NB4 (cell line): ENCODE measurements around the gene FARP1.

Source experiments
- DNase-seq: peaks from one replicate; pipeline ENCODE4 v3.0.0; 2010; ENCODE audit warnings: low read depth
- H3K4me3 ChIP-seq: one replicate; pipeline ENCODE4 v1.5.1; 2011; ENCODE audit warnings: mild to moderate bottlenecking, low read depth, low read length, moderate library complexity
- MYC ChIP-seq: IDR thresholded peaks from 2 replicates; pipeline ENCODE4 v1.6.1; 2011; ENCODE audit warnings: low read depth, low read length
- POLR2A ChIP-seq: IDR thresholded peaks from 2 replicates; pipeline ENCODE4 v1.6.1; 2011; ENCODE audit warnings: mild to moderate bottlenecking; ENCODE audit not compliant: insufficient read length; ENCODE audit errors: extremely low read depth
- TF ChIP-seq, protein P1 (sequence below): IDR thresholded peaks from 2 replicates; pipeline ENCODE4 v1.6.1; 2011; ENCODE audit warnings: low read depth, low read length
- TF ChIP-seq, protein P2 (sequence below): IDR thresholded peaks from one replicate; pipeline ENCODE4 v1.5.1; 2012; ENCODE audit warnings: low read depth, low read length

The FARP1 gene

DNA sequence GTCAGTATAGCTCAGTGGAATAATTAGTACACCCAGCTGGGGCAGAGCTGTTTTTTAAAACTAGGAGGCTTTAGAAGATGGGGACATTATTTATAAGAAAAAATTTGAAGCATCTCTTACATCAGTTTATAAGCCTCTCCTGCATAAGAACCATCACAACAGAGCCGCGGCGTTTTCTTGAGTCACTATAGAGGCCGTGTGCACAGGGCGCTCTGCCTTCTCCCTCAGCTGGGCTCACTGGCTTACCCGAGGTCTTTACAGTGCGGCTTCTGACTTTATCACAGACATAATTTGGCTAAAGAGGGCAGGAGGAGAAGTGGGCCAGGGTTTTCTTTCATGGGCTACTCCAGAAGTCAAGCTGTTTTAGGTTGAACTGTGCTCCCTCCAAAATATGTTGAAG, 169.7 kb downstream of the FARP1 start:
- TF ChIP-seq, protein P1, sequence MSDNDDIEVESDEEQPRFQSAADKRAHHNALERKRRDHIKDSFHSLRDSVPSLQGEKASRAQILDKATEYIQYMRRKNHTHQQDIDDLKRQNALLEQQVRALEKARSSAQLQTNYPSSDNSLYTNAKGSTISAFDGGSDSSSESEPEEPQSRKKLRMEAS: no peak
- no peak for TF ChIP-seq POLR2A
- TF ChIP-seq, protein P2, sequence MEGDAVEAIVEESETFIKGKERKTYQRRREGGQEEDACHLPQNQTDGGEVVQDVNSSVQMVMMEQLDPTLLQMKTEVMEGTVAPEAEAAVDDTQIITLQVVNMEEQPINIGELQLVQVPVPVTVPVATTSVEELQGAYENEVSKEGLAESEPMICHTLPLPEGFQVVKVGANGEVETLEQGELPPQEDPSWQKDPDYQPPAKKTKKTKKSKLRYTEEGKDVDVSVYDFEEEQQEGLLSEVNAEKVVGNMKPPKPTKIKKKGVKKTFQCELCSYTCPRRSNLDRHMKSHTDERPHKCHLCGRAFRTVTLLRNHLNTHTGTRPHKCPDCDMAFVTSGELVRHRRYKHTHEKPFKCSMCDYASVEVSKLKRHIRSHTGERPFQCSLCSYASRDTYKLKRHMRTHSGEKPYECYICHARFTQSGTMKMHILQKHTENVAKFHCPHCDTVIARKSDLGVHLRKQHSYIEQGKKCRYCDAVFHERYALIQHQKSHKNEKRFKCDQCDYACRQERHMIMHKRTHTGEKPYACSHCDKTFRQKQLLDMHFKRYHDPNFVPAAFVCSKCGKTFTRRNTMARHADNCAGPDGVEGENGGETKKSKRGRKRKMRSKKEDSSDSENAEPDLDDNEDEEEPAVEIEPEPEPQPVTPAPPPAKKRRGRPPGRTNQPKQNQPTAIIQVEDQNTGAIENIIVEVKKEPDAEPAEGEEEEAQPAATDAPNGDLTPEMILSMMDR: no peak
- TF ChIP-seq MYC: no peak

DNA sequence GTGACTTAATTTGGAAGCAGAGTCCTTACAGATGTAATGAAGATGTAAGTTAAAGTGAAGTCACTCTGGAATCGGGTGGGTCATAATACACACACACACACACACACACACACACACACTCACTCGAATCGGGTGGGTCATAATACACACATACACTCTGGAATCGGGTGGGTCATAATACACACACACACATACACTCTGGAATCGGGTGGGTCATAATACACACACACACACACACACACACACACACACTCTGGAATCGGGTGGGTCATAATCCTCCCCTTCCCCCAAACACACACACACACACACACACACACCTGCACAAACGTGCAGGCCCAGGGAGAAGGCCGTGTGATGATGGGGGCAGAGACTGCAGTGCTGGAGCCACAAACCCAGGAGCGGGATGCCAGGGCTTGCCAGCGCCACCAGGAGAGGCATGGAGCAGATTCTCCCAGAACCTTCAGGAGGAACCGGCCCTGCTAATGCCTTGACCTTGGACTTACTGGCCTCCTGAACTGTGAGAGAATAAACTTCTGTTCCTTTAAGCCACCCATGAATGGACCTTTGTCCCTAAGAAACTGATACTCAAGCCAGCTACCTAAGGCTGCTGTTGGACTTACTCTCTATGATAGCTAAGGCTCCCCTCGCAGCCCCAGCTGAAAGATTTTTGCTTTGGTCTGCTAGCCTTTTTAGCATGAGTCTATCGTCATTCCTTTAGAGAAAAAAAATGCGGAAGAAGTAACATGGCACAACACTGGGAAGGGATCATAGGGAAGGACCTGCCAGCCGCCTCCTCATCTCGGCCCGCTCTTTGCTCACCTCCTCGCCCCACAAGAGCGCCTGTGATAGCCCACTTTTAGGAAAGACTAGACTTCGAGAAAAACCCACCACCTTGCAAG, 170.4 kb downstream of the FARP1 start:
- H3K4me3 ChIP-seq: no peak overlapping the region
- TF ChIP-seq, protein P2: no peak
- TF ChIP-seq, protein P1: no peak
- no peak for TF ChIP-seq POLR2A
- no peak for TF ChIP-seq MYC
- DNase-seq: no peak

More for the DNA sequence above, 169.7 kb downstream of the FARP1 start:
- no peak for DNase-seq
- H3K4me3 ChIP-seq: no peak overlapping the region

DNA sequence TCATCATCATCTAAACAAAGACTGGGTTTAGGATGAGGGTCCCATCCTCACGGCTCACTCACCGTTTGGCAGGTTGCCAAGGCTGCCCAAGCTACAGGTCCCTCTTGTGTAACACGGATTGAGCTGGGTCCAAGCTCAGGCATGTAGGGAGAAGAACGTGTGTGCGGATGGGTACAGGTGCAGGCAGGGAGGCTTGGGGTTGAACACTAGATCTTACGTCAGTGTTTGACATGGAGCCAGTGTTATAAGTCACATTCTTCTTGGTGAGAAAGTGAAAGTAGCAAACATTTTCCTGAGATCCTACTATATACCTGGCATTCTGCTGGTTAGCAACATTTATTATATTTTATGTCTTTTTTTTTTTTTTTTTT, 171.0 kb downstream of the FARP1 start:
- H3K4me3 ChIP-seq: no peak overlapping the region
- no peak for DNase-seq
- TF ChIP-seq, protein P2: no peak
- TF ChIP-seq POLR2A (no peak), MYC (no peak)
- TF ChIP-seq, protein P1: no peak

DNA sequence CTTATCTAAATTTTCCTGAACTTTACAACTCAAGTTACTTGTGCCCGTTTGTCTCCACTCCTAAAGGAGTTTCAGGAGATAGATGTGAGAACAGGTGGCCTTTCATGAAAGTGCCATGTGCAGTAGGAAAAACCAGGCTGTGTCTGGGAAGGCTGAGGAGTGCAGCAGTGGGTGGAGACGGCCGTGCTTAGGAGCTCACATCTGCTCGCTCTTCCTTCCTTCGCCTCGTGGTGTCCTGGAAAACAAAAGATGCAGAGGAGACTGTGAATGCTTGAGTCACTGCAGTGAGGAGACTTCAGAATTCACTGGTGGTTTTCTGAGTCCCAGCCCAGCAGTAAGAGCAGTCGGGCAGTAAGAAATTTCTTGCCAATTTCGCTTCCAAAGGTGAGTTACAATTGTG, 172.6 kb downstream of the FARP1 start:
- TF ChIP-seq, protein P2: no peak
- no peak for TF ChIP-seq POLR2A
- TF ChIP-seq, protein P1: no peak
- no peak for TF ChIP-seq MYC
- DNase-seq: no peak
- H3K4me3 ChIP-seq: no peak overlapping the region

DNA sequence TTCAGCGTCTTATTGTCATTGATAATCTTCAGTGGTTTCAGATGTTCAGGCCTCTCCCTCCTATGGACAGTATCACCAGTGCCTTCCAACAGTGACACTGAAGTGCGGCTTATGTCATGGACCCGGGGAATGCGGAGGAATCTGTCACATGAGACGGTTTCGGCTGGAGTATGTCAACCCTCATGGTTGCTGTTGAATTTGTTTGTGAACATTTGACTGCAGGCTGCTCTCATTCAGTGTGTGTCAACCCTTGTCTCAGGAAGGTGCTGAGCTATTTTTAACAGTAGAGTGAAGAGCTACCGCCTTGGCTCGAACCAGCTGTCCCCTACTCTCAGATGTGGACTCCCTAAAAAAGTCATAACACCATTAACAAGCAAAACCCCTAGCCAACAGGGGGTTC, 173.0 kb downstream of the FARP1 start:
- TF ChIP-seq, protein P2: no peak
- TF ChIP-seq, protein P1: no peak
- TF ChIP-seq POLR2A (no peak), MYC (no peak)
- no peak for DNase-seq
- H3K4me3 ChIP-seq: no peak overlapping the region
